Fibroblast of lung (primary cell): ENCODE results near the gene PRRT1.

ENCODE experiments used
- EZH2 ChIP-seq: IDR thresholded peaks from 2 replicates; pipeline ENCODE4 v1.5.1; 2012; ENCODE audit warnings: low read length, control low read depth, mild to moderate bottlenecking; ENCODE audit errors: missing control alignments
- TF ChIP-seq, protein P1 (sequence below), 2 donors: IDR thresholded peaks in 1 of 2; conservative IDR thresholded peaks in 1 of 2; 1 replicate in 1 of 2; 2 replicates in 1 of 2; pipeline ENCODE4 v1.5.1; 2011 to 2012; ENCODE audit warnings: low read length in 2 of 2, control low read depth in 1 of 2, inconsistent platforms in 1 of 2, low read depth in 1 of 2, mild to moderate bottlenecking in 1 of 2

DNA sequence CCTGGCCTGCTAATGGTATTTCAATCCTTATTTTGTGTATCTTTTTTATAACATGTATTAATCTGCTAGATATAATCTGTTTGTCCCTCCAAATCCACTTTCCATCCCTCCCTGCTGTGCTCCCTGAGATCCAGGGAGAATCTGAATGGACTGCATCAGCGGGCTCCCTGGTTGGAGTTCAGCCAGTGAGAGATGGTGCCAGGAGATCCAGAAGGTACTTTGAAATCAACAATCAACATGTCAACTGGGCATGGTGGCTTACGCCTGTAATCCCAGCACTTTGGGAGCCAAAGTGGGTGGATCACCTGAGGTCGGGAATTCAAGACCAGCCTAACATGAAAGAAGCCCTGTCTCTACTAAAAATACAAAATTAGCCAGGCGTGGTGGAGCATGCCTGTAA is 28.1 kb downstream of the PRRT1 start:
- TF ChIP-seq, protein P1, sequence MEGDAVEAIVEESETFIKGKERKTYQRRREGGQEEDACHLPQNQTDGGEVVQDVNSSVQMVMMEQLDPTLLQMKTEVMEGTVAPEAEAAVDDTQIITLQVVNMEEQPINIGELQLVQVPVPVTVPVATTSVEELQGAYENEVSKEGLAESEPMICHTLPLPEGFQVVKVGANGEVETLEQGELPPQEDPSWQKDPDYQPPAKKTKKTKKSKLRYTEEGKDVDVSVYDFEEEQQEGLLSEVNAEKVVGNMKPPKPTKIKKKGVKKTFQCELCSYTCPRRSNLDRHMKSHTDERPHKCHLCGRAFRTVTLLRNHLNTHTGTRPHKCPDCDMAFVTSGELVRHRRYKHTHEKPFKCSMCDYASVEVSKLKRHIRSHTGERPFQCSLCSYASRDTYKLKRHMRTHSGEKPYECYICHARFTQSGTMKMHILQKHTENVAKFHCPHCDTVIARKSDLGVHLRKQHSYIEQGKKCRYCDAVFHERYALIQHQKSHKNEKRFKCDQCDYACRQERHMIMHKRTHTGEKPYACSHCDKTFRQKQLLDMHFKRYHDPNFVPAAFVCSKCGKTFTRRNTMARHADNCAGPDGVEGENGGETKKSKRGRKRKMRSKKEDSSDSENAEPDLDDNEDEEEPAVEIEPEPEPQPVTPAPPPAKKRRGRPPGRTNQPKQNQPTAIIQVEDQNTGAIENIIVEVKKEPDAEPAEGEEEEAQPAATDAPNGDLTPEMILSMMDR (conservative IDR thresholded peaks at IDR 0.05 in 1 of 2, IDR thresholded peaks at IDR 0.05 in 1 of 2; ENCODE audit: low read depth in 1 of 2, low read length in 2 of 2), result no peak
- no peak for TF ChIP-seq EZH2
